ENCODE data around the gene H6PD.

DNA sequence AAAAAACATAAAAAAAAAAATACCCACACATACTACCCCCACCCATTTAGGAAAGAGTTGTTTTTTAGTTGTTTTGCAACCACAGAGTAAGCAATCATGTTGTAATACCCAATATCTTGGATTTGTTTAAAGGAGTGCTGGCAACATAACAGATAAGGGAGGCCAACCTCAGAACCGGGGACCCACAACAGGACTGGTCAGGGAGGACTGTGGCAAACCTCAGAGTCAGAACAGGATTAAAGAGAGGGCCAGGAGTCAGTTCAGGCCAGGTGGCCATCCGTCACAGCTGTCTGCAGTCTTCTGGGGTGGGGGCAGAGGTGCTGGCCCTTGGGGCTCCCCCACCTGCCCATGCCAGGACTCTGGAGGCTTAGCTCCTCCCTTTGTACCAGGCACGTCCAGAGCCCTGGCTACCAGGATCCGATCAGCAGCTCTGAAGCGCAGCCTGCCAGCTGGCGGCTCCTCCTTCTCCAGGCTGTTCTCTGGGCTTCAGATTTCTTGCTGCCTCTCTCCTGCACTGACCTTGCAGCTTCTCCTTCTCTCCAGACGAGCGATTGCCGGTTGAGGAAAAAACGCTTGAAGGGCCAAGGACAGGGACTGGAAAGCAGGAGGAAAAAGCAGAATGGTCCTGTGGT is 7.9 kb downstream of the H6PD start:
- TF ChIP-seq CTCF (IDR thresholded peaks at IDR 0.05; ENCODE audit: insufficient read depth, low read length, poor library complexity, severe bottlenecking): no peak
- TF ChIP-seq EZH2phosphoT487 (conservative IDR thresholded peaks at IDR 0.05; ENCODE audit: low read length): no peak
